Hepatocyte (in vitro differentiated cells): Measurements from ENCODE around the gene RPE.

Source experiments
- EZH2 ChIP-seq: fragments of 200-600 bp; sonication (generic); IDR thresholded peaks from 2 replicates; pipeline ENCODE4 v1.6.1; 2016; ENCODE audit warnings: antibody characterized with exemption, mild to moderate bottlenecking, borderline replicate concordance
- TF ChIP-seq, protein P1 (sequence below): fragments of 200-600 bp; sonication (generic); IDR thresholded peaks from 2 replicates; pipeline ENCODE4 v1.5.1; 2016; ENCODE audit warnings: antibody characterized with exemption, mild to moderate bottlenecking; ENCODE audit not compliant: poor library complexity

DNA sequence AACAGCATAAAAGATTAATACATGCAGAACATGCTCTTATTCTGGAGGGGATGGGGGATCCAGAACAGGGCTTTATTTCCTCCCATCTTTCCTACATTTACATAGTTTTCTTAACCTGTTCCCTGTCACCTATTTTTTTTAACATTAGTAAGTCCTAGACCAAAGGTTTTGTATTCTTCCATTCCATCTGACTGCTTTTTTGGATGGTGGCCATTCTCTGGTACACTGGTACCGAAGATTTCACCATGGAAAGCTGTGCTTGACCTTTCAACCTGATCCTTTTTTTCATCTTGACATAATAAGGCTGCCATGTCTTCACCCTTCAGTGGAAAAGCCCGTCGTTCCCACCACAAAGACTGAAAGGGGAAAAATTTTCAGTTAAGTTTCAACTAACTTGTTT, 20.4 kb downstream of the RPE start:
- TF ChIP-seq, protein P1, sequence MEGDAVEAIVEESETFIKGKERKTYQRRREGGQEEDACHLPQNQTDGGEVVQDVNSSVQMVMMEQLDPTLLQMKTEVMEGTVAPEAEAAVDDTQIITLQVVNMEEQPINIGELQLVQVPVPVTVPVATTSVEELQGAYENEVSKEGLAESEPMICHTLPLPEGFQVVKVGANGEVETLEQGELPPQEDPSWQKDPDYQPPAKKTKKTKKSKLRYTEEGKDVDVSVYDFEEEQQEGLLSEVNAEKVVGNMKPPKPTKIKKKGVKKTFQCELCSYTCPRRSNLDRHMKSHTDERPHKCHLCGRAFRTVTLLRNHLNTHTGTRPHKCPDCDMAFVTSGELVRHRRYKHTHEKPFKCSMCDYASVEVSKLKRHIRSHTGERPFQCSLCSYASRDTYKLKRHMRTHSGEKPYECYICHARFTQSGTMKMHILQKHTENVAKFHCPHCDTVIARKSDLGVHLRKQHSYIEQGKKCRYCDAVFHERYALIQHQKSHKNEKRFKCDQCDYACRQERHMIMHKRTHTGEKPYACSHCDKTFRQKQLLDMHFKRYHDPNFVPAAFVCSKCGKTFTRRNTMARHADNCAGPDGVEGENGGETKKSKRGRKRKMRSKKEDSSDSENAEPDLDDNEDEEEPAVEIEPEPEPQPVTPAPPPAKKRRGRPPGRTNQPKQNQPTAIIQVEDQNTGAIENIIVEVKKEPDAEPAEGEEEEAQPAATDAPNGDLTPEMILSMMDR = no peak
- TF ChIP-seq EZH2 = no peak
